DND-41 (cell line): Measurements from ENCODE around the gene MORF4L1.

Experiments
- ATAC-seq: fragments of 200-7000 bp; cut with Tn5 transposase; 3 replicates; pipeline ENCODE4 v1.9.1; 2021; ENCODE audit warnings: low read depth; ENCODE audit not compliant: insufficient read depth
- DNase-seq: peaks from one replicate; pipeline ENCODE4 v3.0.0-alpha.2; 2020
- H2AFZ ChIP-seq: 2 replicates; pipeline ENCODE4 v1.6.0; 2012; ENCODE audit warnings: low read depth, low read length
- H3K27ac ChIP-seq: 2 replicates; pipeline ENCODE4 v1.5.1; 2012; ENCODE audit warnings: low read length, inconsistent platforms
- H3K27me3 ChIP-seq: fragments of 200-600 bp; sonication (generic); 2 replicates; pipeline ENCODE4 v1.6.0; 2012; ENCODE audit warnings: low read length, mild to moderate bottlenecking, inconsistent platforms; ENCODE audit not compliant: insufficient read depth, poor library complexity
- H3K36me3 ChIP-seq: 2 replicates; pipeline ENCODE4 v1.5.1; 2012; ENCODE audit warnings: low read length, inconsistent platforms; ENCODE audit not compliant: insufficient read depth
- H3K4me1 ChIP-seq: 2 replicates; pipeline ENCODE4 v1.5.1; 2012; ENCODE audit warnings: mild to moderate bottlenecking, low read length; ENCODE audit not compliant: insufficient read depth
- H3K4me2 ChIP-seq: 2 replicates; pipeline ENCODE4 v1.6.0; 2012; ENCODE audit warnings: mild to moderate bottlenecking, moderate library complexity, low read length, inconsistent platforms; ENCODE audit not compliant: insufficient read depth
- H3K4me3 ChIP-seq, 2 experiments: fragments of 200-600 bp in 1 of 2; shearing (Covaris generic) in 1 of 2; 2 replicates each; pipeline ENCODE4 v1.5.1; 2012 to 2016; ENCODE audit warnings: inconsistent platforms in 2 of 2, low read length in 2 of 2, mild to moderate bottlenecking in 2 of 2, low read depth in 1 of 2, moderate library complexity in 1 of 2
- H3K79me2 ChIP-seq: 2 replicates; pipeline ENCODE4 v1.6.0; 2012; ENCODE audit warnings: low read length, inconsistent platforms; ENCODE audit not compliant: insufficient read depth
- H3K9ac ChIP-seq: 2 replicates; pipeline ENCODE4 v1.6.0; 2012; ENCODE audit warnings: low read depth, mild to moderate bottlenecking, inconsistent platforms, low read length, moderate library complexity
- H3K9me3 ChIP-seq: 2 replicates; pipeline ENCODE4 v1.5.1; 2012; ENCODE audit warnings: low read length, moderate library complexity, mild to moderate bottlenecking, inconsistent platforms; ENCODE audit not compliant: insufficient read depth, severe bottlenecking
- H4K20me1 ChIP-seq: 2 replicates; pipeline ENCODE4 v1.6.0; 2012; ENCODE audit warnings: low read length; ENCODE audit not compliant: insufficient read depth
- CTCF ChIP-seq: IDR thresholded peaks from 2 replicates; pipeline ENCODE4 v1.5.1; 2012; ENCODE audit warnings: borderline replicate concordance, low read length, moderate library complexity, mild to moderate bottlenecking; ENCODE audit not compliant: poor library complexity, severe bottlenecking; ENCODE audit errors: extremely low read depth
- EZH2 ChIP-seq: IDR thresholded peaks from 3 replicates; pipeline ENCODE4 v1.6.1; 2012; ENCODE audit warnings: borderline replicate concordance, low read depth, mild to moderate bottlenecking, moderate library complexity, low read length, inconsistent platforms; ENCODE audit not compliant: severe bottlenecking

The MORF4L1 gene

GRCh38 chr15:78930577-78931388, 58.1 kb downstream of the MORF4L1 start:
- no peaks in the 10 kb centered on the region; the same call in 1 of the 2 replicates for H4K20me1 ChIP-seq
- H2AFZ ChIP-seq = no peak overlapping the region
- H3K27ac ChIP-seq = no peak overlapping the region
- DNase-seq (no peak), ATAC-seq (peak; percentile 21; the same call in 1 of the 3 replicates)
- peaks cover 11% of the 10 kb centered on the region; the same call in 1 of the 2 replicates for H3K36me3 ChIP-seq
- no peaks in the 10 kb centered on the region for H3K9me3 ChIP-seq
- no peak overlapping the region for H3K4me2 ChIP-seq
- no peak for TF ChIP-seq EZH2
- no peak for TF ChIP-seq CTCF
- H3K9ac ChIP-seq = no peak overlapping the region
- H3K4me1 ChIP-seq = no peaks in the 10 kb centered on the region
- H3K4me3 ChIP-seq = no peak overlapping the region
- no peaks in the 10 kb centered on the region for H3K27me3 ChIP-seq
- H3K79me2 ChIP-seq = no peaks in the 10 kb centered on the region

- no peak for DNase-seq
- H3K36me3 ChIP-seq = 0 out of 2 replicates have a peak, but pooled peaks cover 6% of the 10 kb centered on the region
- ATAC-seq = no peak
Measured at GRCh38 chr15:78931439-78932257, 59.0 kb downstream of the MORF4L1 start.

GRCh38 chr15:78932258-78932808, 59.6 kb downstream of the MORF4L1 start:
- TF ChIP-seq EZH2 (no peak), CTCF (no peak)
- H3K4me3 ChIP-seq = no peak overlapping the region
- H4K20me1 ChIP-seq = no peaks in the 10 kb centered on the region
- ATAC-seq = no peak
- H3K9ac ChIP-seq = no peak overlapping the region
- 0 out of 2 replicates have a peak, but pooled peaks cover 3% of the 10 kb centered on the region for H3K36me3 ChIP-seq
- no peaks in the 10 kb centered on the region for H3K27me3 ChIP-seq
- no peak for DNase-seq
- no peak overlapping the region for H3K27ac ChIP-seq
- H3K4me1 ChIP-seq = peaks cover 6% of the 10 kb centered on the region
- no peak overlapping the region for H2AFZ ChIP-seq
- no peak overlapping the region for H3K4me2 ChIP-seq
- no peaks in the 10 kb centered on the region for H3K79me2 ChIP-seq
- no peaks in the 10 kb centered on the region for H3K9me3 ChIP-seq

More at GRCh38 chr15:78931439-78932257, 59.0 kb downstream of the MORF4L1 start:
- no peak overlapping the region for H3K27ac ChIP-seq
- H2AFZ ChIP-seq = no peak overlapping the region
- no peaks in the 10 kb centered on the region for H3K9me3 ChIP-seq
- H3K9ac ChIP-seq = no peak overlapping the region
- no peak overlapping the region for H3K4me3 ChIP-seq
- no peak overlapping the region for H3K4me2 ChIP-seq
- H3K27me3 ChIP-seq = no peaks in the 10 kb centered on the region
- no peaks in the 10 kb centered on the region for H3K4me1 ChIP-seq
- no peaks in the 10 kb centered on the region for H3K79me2 ChIP-seq
- TF ChIP-seq EZH2 (no peak), CTCF (no peak)
- H4K20me1 ChIP-seq = no peaks in the 10 kb centered on the region
